Measurements from ENCODE around the gene LRRC10B.

DNA sequence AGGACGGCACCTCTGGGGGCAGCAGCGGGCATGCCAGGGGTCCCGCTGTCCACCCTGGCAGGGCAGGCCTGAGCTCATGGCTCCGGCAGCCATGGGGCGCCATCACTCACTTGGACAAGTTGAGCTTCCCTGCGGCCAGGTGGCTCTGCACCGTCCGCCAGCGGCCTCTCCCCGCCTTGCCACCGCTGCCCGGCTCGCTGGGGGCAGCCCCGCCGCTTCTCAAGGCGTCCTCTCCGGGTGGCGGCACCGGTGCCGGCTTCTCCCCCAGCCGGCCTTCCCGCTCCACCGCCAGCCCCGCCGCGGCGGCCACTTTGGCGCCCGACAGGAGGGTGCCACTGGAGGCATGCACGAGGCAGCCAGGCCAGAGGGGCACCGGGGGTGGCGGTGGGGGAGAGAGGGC lies 37.4 kb downstream of the LRRC10B start:
- TF ChIP-seq POLR2A (IDR thresholded peaks at IDR 0.05; ENCODE audit: borderline replicate concordance, extremely low read depth, insufficient read depth, insufficient read length) (no peak), RAD21 (IDR thresholded peaks at IDR 0.05; ENCODE audit: low read depth) (no peak), YY1 (IDR thresholded peaks at IDR 0.05; ENCODE audit: extremely low read depth, insufficient replicate concordance, low read depth, low read length) (no peak), EZH2 (IDR thresholded peaks at IDR 0.05) (no peak), JUND (IDR thresholded peaks at IDR 0.05) (no peak), CBX3 (IDR thresholded peaks at IDR 0.05; ENCODE audit: low read depth) (no peak), EZH2phosphoT487 (IDR thresholded peaks at IDR 0.05; ENCODE audit: borderline replicate concordance) (no peak), POLR2AphosphoS5 (IDR thresholded peaks at IDR 0.05; ENCODE audit: low read depth, low read length) (no peak), CEBPB (IDR thresholded peaks at IDR 0.05; ENCODE audit: low read depth) (no peak), SIN3A (IDR thresholded peaks at IDR 0.05; ENCODE audit: low read depth) (no peak)
- TF ChIP-seq, protein P1, sequence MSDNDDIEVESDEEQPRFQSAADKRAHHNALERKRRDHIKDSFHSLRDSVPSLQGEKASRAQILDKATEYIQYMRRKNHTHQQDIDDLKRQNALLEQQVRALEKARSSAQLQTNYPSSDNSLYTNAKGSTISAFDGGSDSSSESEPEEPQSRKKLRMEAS (IDR thresholded peaks at IDR 0.05): no peak
- TF ChIP-seq, protein P2, sequence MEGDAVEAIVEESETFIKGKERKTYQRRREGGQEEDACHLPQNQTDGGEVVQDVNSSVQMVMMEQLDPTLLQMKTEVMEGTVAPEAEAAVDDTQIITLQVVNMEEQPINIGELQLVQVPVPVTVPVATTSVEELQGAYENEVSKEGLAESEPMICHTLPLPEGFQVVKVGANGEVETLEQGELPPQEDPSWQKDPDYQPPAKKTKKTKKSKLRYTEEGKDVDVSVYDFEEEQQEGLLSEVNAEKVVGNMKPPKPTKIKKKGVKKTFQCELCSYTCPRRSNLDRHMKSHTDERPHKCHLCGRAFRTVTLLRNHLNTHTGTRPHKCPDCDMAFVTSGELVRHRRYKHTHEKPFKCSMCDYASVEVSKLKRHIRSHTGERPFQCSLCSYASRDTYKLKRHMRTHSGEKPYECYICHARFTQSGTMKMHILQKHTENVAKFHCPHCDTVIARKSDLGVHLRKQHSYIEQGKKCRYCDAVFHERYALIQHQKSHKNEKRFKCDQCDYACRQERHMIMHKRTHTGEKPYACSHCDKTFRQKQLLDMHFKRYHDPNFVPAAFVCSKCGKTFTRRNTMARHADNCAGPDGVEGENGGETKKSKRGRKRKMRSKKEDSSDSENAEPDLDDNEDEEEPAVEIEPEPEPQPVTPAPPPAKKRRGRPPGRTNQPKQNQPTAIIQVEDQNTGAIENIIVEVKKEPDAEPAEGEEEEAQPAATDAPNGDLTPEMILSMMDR (IDR thresholded peaks at IDR 0.05 in 2 of 3, conservative IDR thresholded peaks at IDR 0.05 in 1 of 3; ENCODE audit: borderline replicate concordance in 1 of 3, insufficient read depth in 1 of 3, low read depth in 2 of 3, low read length in 2 of 3): no peak
- TF ChIP-seq, protein P3, sequence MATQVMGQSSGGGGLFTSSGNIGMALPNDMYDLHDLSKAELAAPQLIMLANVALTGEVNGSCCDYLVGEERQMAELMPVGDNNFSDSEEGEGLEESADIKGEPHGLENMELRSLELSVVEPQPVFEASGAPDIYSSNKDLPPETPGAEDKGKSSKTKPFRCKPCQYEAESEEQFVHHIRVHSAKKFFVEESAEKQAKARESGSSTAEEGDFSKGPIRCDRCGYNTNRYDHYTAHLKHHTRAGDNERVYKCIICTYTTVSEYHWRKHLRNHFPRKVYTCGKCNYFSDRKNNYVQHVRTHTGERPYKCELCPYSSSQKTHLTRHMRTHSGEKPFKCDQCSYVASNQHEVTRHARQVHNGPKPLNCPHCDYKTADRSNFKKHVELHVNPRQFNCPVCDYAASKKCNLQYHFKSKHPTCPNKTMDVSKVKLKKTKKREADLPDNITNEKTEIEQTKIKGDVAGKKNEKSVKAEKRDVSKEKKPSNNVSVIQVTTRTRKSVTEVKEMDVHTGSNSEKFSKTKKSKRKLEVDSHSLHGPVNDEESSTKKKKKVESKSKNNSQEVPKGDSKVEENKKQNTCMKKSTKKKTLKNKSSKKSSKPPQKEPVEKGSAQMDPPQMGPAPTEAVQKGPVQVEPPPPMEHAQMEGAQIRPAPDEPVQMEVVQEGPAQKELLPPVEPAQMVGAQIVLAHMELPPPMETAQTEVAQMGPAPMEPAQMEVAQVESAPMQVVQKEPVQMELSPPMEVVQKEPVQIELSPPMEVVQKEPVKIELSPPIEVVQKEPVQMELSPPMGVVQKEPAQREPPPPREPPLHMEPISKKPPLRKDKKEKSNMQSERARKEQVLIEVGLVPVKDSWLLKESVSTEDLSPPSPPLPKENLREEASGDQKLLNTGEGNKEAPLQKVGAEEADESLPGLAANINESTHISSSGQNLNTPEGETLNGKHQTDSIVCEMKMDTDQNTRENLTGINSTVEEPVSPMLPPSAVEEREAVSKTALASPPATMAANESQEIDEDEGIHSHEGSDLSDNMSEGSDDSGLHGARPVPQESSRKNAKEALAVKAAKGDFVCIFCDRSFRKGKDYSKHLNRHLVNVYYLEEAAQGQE (IDR thresholded peaks at IDR 0.05; ENCODE audit: low read depth): no peak

Data from HCT116 (cell line).